Measurements from ENCODE around the gene PHF20. TPM values are rescaled to one million over a fixed set of nuclear protein-coding genes. Genes with fewer than 3 reads are reported as not detected.

PHF20 gene
- total and polyA plus RNA-seq, 8 donors = 9.4 to 20.3 (median 12.0) TPM

- WGBS, 2 donors = 93 to 95% methylated on average over 4 of the region's 4 CpGs
- peaks cover 0 to 15% (median 0%) of the 10 kb centered on the region in 3 donors for H3K36me3 ChIP-seq
These were observed 162.2 kb downstream of the PHF20 start for GRCh38 chr20:35934050-35934449.

GRCh38 chr20:35939264-35939663, 167.4 kb downstream of the PHF20 start:
- Histone ChIP-seq H3K4me3 (no peak overlapping the region), H3K27me3 (no peaks in the 10 kb centered on the region), H3K36me3 (peaks cover 0 to 5% (median 3%) of the 10 kb centered on the region in 3 donors), H3K9me3 (no peaks in the 10 kb centered on the region), H3K27ac (no peak overlapping the region), H3K4me1 (no peaks in the 10 kb centered on the region)
- no peak for FAIRE-seq
- no peak for TF ChIP-seq CTCF (IDR thresholded peaks at IDR 0.05)
- no peak for DNase-seq
- WGBS, 2 donors = 95 to 97% methylated on average over 3 of the region's 3 CpGs
- ATAC-seq = no peak
- intact Hi-C loops (cut with DNase I) = no loop called here

More at GRCh38 chr20:35934050-35934449, 162.2 kb downstream of the PHF20 start:
- ATAC-seq = no peak
- TF ChIP-seq CTCF (IDR thresholded peaks at IDR 0.05) = no peak
- no peaks in the 10 kb centered on the region for H3K27me3 ChIP-seq
- H3K4me1 ChIP-seq = no peaks in the 10 kb centered on the region
- DNase-seq = no peak
- FAIRE-seq = no peak
- H3K9me3 ChIP-seq = no peaks in the 10 kb centered on the region
- H3K4me3 ChIP-seq = no peak overlapping the region
- intact Hi-C loops (cut with DNase I) = no loop called here
- H3K27ac ChIP-seq = no peak overlapping the region

DNA sequence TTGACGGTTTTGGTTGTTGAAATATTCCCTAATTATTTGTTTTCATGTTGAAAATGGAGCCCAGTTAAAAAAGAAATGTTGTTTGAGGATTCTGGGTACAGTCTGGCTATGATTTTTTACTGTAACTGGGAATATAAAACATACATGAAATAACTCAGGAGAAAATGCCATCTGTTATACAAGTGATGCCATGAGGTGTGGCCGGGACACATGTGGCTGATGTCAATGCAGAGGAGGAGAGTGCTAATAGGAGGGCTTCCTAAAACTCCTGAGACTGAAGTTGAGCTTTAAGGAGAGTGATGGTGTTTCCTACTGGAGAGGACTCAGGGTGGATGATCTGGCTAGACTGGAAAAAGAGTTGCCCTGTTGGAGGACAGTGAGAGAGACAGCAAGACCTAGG, 169.8 kb downstream of the PHF20 start:
- H3K9me3 ChIP-seq = no peaks in the 10 kb centered on the region
- DNase-seq = no peak
- WGBS, 2 donors = 88 to 95% methylated on average over 2 of the region's 2 CpGs
- no peak overlapping the region for H3K27ac ChIP-seq
- no peak for ATAC-seq
- no peak for TF ChIP-seq CTCF (IDR thresholded peaks at IDR 0.05)
- no peaks in the 10 kb centered on the region for H3K27me3 ChIP-seq
- no peak overlapping the region for H3K4me3 ChIP-seq
- no peak for FAIRE-seq
- peaks cover 0 to 5% (median 3%) of the 10 kb centered on the region in 3 donors for H3K36me3 ChIP-seq
- intact Hi-C loops (cut with DNase I) = no loop called here
- no peaks in the 10 kb centered on the region for H3K4me1 ChIP-seq

- TF ChIP-seq CTCF (IDR thresholded peaks at IDR 0.05) = no peak
- no peak for DNase-seq
- Histone ChIP-seq H3K36me3 (peaks cover 0 to 5% (median 4%) of the 10 kb centered on the region in 3 donors), H3K27me3 (no peaks in the 10 kb centered on the region), H3K27ac (no peak overlapping the region), H3K4me1 (no peaks in the 10 kb centered on the region), H3K9me3 (no peaks in the 10 kb centered on the region), H3K4me3 (no peak overlapping the region)
- 86 to 94% methylated on average over 2 of the region's 2 CpGs for WGBS, 2 donors
- no peak for ATAC-seq
- intact Hi-C loops (cut with DNase I) = no loop called here
- FAIRE-seq = no peak
These were observed 170.4 kb downstream of the PHF20 start for GRCh38 chr20:35942243-35942642.

- intact Hi-C loops (cut with DNase I) = no loop called here
- no peak overlapping the region for H3K4me3 ChIP-seq
- WGBS, 2 donors = 68 to 69% methylated on average over 9 of the region's 9 CpGs
- no peaks in the 10 kb centered on the region for H3K9me3 ChIP-seq
- FAIRE-seq = no peak
- TF ChIP-seq CTCF (IDR thresholded peaks at IDR 0.05) = no peak
- no peaks in the 10 kb centered on the region for H3K27me3 ChIP-seq
- no peak for DNase-seq
- H3K27ac ChIP-seq = no peak overlapping the region
- peaks cover 7 to 9% (median 8%) of the 10 kb centered on the region in 3 donors for H3K4me1 ChIP-seq
- peaks cover 0 to 7% (median 0%) of the 10 kb centered on the region in 3 donors for H3K36me3 ChIP-seq
- ATAC-seq = peak in 3 of 4 donors; percentile 34 to 50 (median 48)
These were observed 175.7 kb downstream of the PHF20 start for GRCh38 chr20:35947489-35947888.

Data from pancreas (tissue), 10 donors.